ENCODE measurements around the gene MAPK13.
"Not testable (repeated sequence)": the region's sequence is repeated elsewhere in the genome, so short reads cannot be mapped to it uniquely, and the experiment has no call there.

MAPK13 gene

DNA sequence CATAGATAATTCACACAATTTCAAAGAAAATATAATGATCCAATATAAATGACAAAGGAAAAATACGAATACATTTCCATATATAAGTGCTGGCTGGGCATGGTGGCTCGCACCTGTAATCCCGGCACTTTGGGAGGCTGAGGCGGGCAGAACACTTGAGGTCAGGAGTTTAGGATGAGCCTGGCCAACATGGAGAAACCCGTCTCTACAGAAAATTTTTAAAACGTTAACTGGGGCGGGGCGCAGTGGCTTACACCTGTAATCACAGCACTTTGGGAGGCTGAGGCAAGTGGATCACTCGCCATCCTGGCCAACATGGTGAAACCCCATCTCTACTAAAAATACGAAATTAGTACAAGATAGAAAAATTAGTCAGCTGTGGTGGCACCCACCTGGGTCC, 14.9 kb upstream of the MAPK13 start:
- no peak for DNase-seq

DNA sequence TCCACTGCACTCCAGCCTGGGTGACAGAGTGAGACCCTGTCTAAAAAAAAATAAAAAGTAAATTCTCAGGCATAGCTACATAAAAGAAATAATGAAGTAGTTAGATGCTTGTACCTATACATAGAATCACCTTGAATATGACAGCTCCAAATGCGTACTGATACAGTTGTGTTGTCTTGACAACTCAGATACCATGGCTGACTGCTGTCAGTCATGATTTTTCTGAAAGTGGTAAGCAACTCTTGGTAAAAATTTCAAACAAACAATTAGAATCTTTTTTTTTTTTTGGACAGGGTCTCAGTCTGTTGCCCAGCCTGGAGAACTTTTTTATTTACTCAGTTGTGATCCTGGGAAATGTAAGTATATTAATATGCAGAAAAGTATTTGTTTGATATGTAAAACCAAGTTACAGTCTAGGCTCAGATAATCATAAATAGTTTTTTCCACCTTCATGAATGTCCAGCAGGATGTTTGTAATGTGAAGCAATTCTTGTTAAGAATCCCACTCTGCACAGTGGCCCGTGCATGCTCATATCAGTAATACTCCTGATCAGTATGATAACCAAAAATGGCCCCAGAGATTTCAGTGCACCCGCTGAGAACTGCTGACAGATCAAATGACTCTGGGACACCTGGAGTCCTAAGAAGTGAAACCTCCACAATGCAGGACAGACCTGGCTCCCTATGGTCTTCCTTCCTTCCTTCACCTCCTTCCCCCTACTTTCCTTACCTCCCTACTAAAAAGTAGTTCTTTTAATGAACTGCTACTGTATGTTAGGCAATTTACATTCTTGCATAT, 14.0 kb upstream of the MAPK13 start:
- DNase-seq = no peak

DNA sequence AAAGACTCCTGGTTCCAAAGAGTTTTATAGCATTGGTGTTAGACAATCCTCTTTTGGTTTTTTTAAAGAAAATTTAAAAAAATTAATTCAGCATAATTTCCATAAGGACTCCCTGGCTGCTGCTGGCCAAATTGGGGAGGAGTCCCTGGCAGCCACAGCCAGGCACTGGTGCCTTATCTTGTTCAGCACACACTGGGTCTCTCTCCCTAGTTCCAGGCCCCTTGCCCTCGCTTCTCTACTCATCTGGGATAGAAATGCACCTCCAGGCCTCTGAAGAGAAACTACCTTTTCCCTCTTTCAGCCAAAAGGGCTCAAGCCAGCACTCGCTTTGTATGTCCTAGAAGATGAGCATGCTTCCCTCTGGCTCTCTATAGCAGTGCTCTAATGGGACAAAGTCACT, 13.4 kb upstream of the MAPK13 start:
- DNase-seq = no peak

DNA sequence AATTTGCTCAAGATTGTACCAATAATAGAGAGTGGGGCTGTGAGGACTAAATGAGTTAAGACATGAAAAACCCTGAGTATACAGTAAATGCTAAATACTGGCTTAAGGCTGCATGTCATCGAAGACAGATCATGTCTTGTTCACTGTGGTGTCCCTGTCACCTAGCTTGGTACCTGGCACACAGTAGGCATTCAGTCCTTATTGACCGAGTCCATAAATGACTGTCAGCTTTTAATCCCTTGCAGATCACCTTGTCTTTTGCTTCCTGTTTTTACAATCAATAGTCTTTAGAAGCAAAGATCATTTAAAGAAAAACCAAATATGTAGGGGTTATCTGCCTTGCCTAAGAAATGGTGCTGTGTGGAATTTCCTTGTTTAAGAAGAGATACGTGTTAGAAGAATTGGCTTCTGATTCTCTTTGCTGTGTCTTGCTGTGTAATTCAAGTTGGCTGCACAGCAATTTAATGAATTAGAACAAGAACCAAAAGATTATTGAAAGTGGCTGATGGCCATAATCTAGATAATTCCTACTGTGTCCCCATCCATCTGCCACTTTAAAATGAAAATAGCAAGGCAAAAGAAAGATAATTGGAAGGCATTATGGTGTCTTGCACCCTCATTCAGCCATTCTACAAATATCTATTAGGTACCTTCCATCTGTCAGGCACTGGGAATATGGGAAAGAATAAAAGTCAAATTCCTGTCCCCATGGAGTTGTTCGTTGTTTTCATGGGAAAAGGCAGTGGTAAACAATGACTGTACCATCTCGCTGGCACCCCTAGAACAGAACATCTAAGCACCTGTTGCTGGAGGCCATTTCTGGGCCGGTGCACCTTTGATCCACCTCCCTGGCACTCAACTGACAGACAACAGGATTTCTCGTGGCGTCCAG, 12.4 kb upstream of the MAPK13 start:
- no peak for DNase-seq

DNA sequence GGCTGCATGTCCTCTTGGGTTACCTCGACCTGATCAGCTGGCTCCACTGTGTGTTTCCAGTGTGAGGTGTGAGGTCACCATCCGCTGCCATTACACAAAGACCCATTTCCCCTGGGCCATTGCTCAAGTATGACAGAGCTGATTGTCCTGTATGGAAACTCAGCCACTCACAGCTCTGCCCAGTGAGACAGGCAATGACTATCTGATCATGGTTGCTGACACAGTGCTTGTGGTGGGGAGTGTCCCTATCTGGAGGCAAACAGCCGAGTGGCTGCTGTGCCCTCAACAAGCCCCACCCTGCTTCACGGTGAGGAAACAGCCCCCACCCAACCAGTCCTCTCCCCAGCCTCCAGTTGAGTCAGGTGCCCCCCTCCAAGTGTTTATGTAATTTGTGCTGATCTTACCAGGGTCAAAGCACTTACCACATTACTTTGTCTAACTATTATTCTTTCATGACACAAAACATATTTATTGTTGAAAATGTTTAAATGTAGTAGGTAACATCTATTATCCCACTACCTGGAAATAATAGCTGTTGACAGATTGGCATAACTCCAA, 11.7 kb upstream of the MAPK13 start:
- peak; percentile 55 for DNase-seq

DNA sequence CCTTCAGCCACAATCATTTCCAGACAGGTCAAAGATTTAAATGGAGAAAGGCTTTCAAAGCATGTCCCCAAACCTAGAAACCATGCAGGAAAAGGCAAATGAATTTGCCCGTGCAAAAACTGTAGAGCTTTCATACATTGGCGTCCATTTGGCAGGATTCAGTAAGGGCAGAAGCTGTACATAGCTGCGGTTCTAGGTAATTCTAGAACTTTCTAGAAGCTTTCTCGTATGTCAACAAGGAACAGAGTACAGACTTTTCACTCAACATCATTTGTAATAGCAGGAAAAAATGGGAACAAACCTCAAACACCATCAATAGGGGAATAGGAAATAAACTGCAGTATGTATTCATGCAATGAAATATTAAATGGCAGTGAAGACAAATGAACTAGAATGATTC, 11.1 kb upstream of the MAPK13 start:
- DNase-seq = no peak

DNA sequence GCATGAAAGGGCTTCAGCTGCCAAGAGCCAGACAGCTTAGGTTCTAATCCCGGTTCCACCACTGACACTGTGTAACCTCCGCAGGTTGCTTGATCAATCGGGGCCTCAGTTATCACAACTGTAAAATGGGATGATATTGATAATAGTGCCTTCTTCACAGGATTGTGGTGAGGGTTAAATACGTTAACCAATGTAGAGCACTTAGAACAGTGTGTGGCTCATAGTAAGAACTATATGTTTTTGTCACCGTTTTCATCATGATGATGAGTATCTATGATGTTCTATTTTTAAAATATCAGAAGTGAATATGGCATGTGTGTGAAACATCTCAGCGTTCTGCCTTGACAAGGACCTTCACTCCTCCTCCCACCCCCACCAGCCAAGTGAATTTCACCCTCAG, 10.3 kb upstream of the MAPK13 start:
- no peak for DNase-seq

DNA sequence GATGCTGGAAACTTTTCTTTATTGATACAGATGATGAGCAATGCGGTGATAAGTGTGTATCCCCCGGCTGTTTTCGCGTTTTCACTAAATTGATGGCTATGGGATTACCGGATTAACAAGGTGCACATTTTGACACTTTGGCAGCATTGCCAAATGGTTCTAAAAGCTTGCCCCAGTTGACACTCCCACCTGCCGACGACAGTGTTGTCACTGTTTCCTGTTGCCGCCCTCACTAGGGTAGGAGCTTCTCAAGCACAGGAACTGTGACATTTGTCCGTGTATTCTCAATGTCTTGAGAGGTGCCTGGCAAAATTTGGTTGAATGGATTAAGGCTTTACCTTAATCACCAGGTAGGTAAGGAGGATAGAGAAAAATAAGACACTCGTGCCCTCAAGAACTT, 9.8 kb upstream of the MAPK13 start:
- DNase-seq = peak; percentile 73

DNA sequence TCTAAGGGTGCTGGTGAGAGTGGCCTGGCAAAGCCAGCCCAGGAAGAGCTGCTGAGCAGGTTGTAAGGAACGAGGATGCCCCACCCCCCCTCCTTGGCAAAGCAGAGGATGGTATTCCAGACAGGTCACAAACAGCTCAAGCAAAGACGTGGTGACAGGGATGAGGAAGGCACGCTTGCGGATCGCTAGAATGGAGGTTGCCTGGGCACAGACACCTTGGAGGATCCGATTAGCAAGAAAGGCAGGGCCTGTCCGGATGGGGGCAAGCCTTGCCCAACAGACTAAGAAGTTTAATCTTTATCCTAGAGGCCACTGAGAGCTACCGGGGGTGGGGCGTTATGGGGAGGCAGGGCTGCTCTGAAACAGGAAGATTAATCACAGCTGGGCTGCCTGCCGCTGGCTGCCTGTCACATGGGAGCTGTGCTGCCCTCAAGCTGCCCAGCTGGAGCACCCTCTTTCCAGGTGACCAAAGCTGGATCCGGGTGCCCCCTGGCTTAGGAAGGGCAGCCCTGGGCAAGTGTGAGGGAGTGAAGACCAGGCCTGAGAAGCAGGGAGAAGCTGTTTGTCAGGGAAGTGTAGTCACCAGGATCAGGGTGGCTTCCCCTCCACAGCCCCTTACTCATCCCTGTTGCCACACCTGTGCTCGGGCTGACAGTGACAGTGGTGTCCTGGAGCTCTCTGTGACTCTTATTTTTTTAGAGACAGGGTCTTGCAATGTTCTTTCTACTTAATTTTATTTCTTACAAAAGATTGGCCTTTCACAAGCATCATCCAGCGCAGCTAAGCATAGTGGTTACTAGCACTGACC, 9.1 kb upstream of the MAPK13 start:
- peak; percentile 64 for DNase-seq

DNA sequence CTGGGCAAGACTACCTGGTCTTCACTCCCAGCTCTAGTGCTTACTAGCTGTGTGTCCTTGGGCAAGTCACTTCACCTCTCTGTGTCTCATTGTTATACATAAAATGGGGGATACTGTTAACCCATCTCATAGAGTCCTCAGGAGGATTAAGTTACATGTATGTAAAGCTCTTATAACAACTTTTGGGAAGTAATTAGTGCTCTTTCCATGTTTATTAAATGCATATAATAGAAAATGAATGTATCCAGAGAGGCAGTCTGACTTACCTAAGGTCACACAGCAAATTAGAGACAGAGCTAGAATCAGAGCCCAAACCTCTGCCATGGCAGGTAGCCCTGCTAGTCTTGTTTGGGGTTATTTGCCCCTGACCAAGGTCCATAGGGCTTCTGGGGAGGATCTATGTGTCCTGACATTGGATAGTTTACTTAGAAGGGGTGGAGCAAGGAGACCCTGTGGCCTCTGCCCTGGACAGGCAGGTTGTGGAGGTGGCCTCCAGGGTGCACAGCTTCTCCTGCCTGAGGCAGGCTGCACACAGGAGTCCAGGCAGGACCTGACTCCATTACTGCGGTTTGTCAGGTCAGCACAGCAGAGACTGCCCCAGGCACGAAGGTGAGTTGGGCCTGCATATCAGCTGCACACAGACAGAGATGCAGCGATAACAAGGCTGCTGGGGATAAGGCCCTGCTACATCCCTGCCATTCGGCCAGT, 8.4 kb upstream of the MAPK13 start:
- DNase-seq = no peak

DNA sequence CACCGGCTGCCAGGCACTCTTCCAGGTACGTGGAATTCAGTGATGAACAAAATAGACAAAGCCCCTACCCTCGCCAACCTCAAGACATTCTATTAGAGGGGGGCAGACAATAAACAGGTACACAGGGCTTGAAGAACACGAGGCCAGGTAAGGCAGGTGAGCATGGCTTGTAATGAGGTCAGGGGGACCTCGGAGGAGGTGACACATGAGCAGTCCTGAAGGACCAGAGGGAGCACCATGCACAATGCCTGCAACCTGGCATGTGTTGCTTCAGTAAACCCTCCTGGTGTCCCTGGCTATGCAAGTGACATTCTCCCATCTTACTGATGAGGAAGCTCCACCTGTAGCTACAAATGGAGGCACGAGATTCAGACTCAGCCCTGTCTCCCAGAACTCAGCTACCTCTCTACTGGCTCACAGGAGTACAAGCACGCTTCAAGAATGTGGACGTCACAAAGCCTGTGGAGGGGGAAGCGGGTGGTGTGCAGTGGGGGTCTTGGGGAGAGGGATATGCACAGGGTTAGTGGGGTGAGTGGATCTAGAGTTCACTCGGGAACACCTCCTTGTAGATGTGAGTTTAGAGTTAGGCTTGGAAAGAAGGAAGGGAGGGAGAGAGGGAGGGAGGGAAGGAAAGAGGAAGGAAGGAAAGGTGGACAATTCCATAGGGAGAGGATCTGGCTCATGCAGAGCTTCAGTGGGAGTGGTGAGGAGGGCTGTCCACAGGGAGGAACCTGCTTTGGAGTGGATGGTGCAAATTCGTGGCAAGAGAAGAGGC, 7.6 kb upstream of the MAPK13 start:
- no peak for DNase-seq

DNA sequence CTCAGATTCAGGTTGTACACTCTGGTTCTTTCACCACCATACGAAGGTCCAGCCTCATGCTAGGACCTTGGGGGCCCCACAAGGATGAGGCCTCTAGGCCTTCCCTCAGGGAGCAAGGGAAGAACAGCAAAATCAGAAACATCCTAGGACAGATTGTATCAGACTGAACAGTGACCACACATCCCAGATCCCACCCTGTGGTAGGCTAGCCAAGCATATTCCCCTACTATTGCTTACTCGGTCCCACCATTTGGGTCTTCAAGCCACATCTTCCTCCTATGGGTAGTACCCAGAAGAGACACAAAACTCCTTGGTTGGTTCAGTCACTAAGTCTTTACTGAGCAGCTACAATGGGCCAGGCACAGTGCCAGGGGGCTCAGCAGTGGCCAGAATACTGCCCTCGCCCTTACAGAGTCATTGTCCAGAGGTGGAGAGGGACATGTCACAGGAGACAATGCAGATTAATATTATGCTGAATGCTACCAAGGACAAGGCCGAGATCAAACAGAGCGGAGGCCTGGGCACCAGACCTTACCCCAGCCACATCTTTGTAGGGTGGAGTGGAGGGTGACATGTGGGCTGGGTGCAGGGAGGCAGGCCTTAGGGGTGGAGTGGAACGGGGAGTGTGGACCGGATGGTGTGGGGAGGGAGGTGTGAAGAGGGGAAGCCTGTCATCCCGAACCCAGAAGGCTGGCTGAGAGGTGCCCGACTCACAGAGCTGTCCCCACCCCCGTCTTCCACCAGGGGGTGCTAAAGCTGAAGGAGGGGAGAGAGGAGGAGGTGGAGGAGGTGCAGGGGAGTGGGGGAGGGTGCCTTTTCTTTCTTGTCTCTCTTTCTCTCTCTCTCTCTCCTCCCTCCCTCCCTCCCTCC, 6.8 kb upstream of the MAPK13 start:
- DNase-seq = peak; percentile 90

DNA sequence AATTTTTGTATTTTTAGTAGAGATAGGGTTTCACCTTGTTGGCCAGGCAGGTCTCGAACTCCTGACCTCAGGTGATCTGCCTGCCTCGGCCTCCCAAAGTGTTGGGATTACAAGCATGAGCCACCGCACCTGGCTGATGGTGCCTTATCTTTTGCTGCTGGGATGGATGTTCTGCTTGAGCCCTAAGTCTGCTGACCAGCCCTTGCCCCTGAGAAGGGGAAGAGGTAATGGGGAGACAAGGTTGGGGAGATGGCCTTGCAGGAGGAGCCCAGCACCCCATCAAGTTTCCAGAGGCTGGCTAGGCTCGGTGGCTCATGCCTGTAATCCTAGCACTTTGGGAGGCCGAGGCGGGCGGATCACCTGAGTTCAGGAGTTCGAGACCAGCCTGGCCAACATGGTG, 6.0 kb upstream of the MAPK13 start:
- DNase-seq = not testable (repeated sequence)

DNA sequence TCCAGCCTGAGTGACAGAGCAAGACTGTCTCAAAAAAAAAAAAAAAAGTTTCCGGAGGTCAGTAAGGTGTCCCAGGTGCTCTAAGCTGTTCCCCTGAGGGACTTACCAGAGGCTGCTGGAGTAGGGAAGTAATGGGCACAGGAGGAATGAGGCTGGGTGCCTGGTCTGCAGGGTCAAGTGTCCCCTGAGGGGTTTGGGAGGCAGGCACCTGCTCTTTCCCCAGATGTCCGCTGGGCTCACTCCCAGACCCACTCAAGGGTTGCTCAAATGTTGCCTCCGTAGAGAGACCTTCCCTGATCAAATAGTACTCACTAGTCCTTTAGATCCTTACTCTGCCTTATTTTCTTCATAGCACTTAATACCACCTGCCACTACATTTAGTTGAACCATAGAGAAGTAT, 5.4 kb upstream of the MAPK13 start:
- no peak for DNase-seq

DNA sequence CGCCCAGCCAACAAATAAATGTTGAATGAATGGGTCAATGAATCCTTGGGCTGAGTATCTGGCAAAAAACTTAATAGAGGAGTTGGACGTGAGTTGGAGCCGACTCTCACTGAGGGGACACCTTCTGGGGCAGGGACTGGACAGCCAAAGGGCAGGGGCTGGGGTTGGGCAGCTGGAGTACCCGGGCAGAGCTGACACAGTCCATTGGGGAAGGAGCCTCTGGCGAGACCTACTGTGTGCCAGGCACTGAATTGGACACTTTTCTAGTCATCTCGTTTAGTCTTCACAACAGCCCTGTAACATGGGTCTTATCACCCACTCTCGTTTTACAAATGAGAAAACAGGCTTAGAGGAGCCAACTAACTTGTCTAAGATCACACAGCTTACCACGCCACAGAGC, 4.7 kb upstream of the MAPK13 start:
- no peak for DNase-seq

DNA sequence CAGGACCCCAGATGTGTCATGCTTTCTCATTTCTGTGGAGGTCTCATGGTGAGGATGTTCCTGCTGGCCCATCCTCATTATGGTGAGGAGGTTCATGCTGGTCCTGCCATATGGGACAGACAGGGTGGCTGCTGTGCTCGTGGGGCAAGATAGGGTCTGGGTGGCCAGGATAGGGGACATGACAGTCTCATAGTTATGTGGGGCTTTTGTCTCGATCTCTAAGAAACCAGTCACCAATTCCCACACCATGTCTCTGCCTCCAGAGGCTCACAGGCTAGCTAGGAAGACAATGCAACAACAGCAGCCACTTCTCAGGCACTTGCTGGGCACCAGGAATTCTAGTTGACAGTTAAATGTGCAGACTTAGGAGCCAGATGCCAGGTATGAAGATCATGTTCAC, 4.2 kb upstream of the MAPK13 start:
- no peak for DNase-seq

DNA sequence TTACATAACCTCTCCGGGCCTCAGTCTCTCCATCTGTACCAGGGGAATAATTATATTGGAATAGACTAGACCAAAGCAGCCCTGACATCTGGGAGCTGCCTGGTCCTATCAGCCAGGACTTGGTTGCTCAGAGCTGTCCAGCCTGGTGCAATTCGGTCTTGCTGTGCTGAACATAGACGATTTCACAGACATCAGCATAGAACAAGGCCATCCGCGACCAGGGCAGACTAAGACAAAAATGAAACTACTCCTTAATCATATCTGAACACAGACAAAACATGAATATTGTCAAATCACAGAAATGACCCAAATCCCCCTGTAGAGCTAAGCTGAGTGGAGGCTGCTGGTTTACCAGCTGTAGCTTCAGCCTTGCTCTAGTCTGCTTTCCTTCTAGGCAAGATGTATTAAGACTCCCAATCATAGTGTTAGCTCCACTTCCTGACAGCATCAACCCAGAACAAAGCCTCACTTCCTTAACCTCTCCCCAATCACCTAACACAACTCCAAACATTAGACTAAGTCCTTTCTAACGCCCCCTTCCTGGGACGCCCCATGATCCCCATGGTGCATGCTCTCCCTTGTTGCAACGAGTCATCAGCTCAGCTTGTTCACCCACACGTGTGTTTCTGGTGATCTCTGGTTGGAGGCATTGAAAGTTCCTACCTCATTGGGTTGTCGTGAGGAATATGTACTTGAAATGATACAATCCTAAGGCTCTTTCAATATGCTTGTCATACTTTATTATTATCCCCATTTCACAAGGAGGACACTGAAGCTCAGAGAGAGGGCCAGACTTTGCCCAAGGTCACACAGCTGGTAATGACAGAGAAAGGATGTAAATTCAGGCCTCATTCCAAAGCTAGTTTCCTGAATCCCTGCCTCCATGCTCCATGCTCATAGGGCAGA, 3.5 kb upstream of the MAPK13 start:
- no peak for DNase-seq

DNA sequence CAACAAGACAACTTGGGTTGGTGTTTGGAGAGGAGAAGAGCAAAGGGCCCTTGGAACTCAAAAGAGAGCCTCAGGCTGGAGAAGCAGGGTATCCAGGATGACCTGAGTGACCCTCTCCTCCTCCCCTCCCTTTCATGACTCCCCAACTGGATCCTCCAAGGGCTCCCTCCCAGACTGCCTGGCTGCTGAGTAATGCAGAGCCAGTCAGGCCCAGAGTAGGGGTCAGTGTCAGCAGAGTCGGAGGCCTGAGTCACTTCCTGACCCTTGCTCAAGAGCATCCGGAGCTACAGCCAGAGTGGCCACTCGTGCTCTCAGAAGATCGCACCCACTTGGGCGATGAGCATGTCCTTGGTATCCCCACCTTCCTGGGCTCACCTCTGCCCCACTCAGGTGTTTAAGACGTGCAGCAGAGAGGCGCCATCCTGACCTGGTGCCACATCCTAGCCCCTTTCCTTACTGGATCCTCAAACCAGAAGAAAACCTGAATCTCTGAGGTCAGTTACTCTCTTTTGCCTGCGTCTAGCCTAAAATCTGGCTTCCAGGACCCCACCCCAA, 2.8 kb upstream of the MAPK13 start:
- DNase-seq = no peak

DNA sequence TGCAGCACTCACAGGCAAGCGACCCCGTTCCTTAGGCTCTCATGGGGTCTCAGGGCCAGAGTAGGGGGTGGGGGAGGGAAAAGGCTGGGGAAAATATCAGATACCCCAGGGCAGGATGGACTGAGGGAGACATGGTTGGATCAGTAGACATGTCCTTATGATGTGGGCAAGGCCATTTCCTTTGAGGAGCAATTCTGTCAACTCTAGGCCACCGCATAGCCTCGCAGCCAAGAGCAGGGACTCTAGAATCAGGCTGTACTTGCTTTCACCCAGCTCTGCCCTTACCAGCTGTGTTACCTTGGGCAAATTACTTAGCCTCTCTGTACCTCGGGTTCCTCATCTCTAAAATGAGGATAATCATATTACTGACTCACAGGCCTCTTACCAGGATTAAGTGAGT, 2.2 kb upstream of the MAPK13 start:
- no peak for DNase-seq

Measured in activated naive CD4-positive, alpha-beta T cell treated with Interleukin-2 at 50 U/mL for 16 hours (primary cell).